IMR-90 (cell line): Measurements from ENCODE around the gene MUC6. TPM values are rescaled to one million over a fixed set of nuclear protein-coding genes. Genes with fewer than 3 reads are reported as not detected.

ENCODE experiments used
- ATAC-seq: fragments of 200-7000 bp; cut with Tn5 transposase; 2 replicates; pipeline ENCODE4 v1.9.1; 2020; ENCODE audit warnings: low read depth, mild to moderate bottlenecking, moderate library complexity
- BruUV-seq: library from RNA; stranded (reverse); fragments of 400-500 nt; replicated peaks from 2 replicates; lab custom pipeline; 2021; lab: Mats Ljungman, UMichigan
- CTCF ChIA-PET: fragments of 300-600 bp; formaldehyde crosslinking; extraction: SDS; loops from one replicate; lab custom pipeline; 2021; ENCODE audit warnings: antibody characterized with exemption; lab: Yijun Ruan, JAX
- POLR2A ChIA-PET: fragments of 300-600 bp; sonication (Branson Sonifier 250); formaldehyde crosslinking; loops from one replicate; lab custom pipeline; 2022; ENCODE audit warnings: antibody characterized with exemption; ENCODE audit not compliant: unreplicated experiment; lab: Charles Lee
- DNase-seq: peaks from one replicate; pipeline ENCODE4 v3.0.0; 2013
- H2AFZ ChIP-seq: replicated peaks from 2 replicates; pipeline ENCODE3; 2013; ENCODE audit warnings: low read length, mild to moderate bottlenecking; ENCODE audit not compliant: poor library complexity
- H2AK5ac ChIP-seq: 2 replicates; pipeline ENCODE4 v1.6.1; 2013; ENCODE audit warnings: low read depth, low read length, inconsistent platforms
- H2AK9ac ChIP-seq: replicated peaks from 2 replicates; pipeline ENCODE3; 2013; ENCODE audit warnings: mild to moderate bottlenecking, low read depth, low read length, moderate library complexity; ENCODE audit not compliant: poor library complexity
- H2BK120ac ChIP-seq: 2 replicates; pipeline ENCODE4 v1.6.1; 2013; ENCODE audit warnings: low read depth, low read length, inconsistent platforms
- H2BK15ac ChIP-seq: 3 replicates; pipeline ENCODE4 v1.6.1; 2013; ENCODE audit warnings: low read depth, low read length, inconsistent platforms
- H2BK20ac ChIP-seq: 2 replicates; pipeline ENCODE4 v1.6.1; 2013; ENCODE audit warnings: low read depth, mild to moderate bottlenecking, inconsistent platforms, low read length, moderate library complexity
- H2BK5ac ChIP-seq: 2 replicates; pipeline ENCODE4 v1.6.1; 2013; ENCODE audit warnings: mild to moderate bottlenecking, low read depth, low read length, inconsistent platforms; ENCODE audit not compliant: poor library complexity, severe bottlenecking
- H3K14ac ChIP-seq: replicated peaks from 2 replicates; pipeline ENCODE4 v1.6.1; 2013; ENCODE audit warnings: low read depth, low read length, inconsistent platforms
- H3K18ac ChIP-seq: 2 replicates; pipeline ENCODE4 v1.6.1; 2013; ENCODE audit warnings: low read depth, low read length, control low read depth
- H3K23ac ChIP-seq: 2 replicates; pipeline ENCODE4 v1.6.1; 2013; ENCODE audit warnings: low read depth, low read length, inconsistent platforms
- H3K27ac ChIP-seq: 2 replicates; pipeline ENCODE4 v1.5.1; 2013; ENCODE audit warnings: mild to moderate bottlenecking, control low read depth, low read length; ENCODE audit not compliant: insufficient read depth
- H3K27me3 ChIP-seq: 2 replicates; pipeline ENCODE4 v1.6.1; 2013; ENCODE audit warnings: low read length; ENCODE audit not compliant: control insufficient read depth, insufficient read depth
- H3K36me3 ChIP-seq: 2 replicates; pipeline ENCODE4 v1.6.1; 2013; ENCODE audit warnings: low read length, mixed read lengths; ENCODE audit not compliant: control insufficient read depth, insufficient read depth
- H3K4ac ChIP-seq: 2 replicates; pipeline ENCODE4 v1.6.1; 2013; ENCODE audit warnings: low read depth, low read length, inconsistent platforms
- H3K4me1 ChIP-seq: 2 replicates; pipeline ENCODE4 v1.6.1; 2013; ENCODE audit warnings: low read length, mixed read lengths; ENCODE audit not compliant: control insufficient read depth, insufficient read depth
- H3K4me2 ChIP-seq: 2 replicates; pipeline ENCODE4 v1.6.1; 2013; ENCODE audit warnings: low read depth, mild to moderate bottlenecking, control low read depth, low read length, moderate library complexity
- H3K4me3 ChIP-seq: 2 replicates; pipeline ENCODE4 v1.5.1; 2013; ENCODE audit warnings: low read depth, mild to moderate bottlenecking, control low read depth, low read length, moderate library complexity; ENCODE audit not compliant: insufficient read depth
- H3K56ac ChIP-seq: 2 replicates; pipeline ENCODE4 v1.6.1; 2013; ENCODE audit warnings: low read length, inconsistent platforms; ENCODE audit not compliant: insufficient read depth; ENCODE audit errors: extremely low read depth
- H3K79me1 ChIP-seq, 2 experiments: 2 replicates each; pipeline ENCODE4 v1.6.1; 2013; ENCODE audit warnings: low read length in 2 of 2, inconsistent platforms in 1 of 2, low read depth in 1 of 2
- H3K9ac ChIP-seq: 2 replicates; pipeline ENCODE4 v1.6.1; 2013; ENCODE audit warnings: low read depth, low read length, control low read depth
- H3K9me1 ChIP-seq: 2 replicates; pipeline ENCODE4 v1.6.1; 2013; ENCODE audit warnings: low read length, inconsistent platforms; ENCODE audit not compliant: insufficient read depth
- H3K9me3 ChIP-seq: 2 replicates; pipeline ENCODE4 v1.6.1; 2013; ENCODE audit warnings: low read length; ENCODE audit not compliant: control insufficient read depth, insufficient read depth
- H4K20me1 ChIP-seq: 2 replicates; pipeline ENCODE4 v1.6.1; 2013; ENCODE audit warnings: low read length, inconsistent platforms; ENCODE audit not compliant: insufficient read depth
- H4K5ac ChIP-seq: 2 replicates; pipeline ENCODE4 v1.6.1; 2013; ENCODE audit warnings: mild to moderate bottlenecking, low read depth, low read length, control low read depth
- H4K8ac ChIP-seq, 2 experiments: 2 replicates each; pipeline ENCODE4 v1.6.1; 2013; ENCODE audit warnings: low read depth in 2 of 2, low read length in 2 of 2, control low read depth in 1 of 2, inconsistent platforms in 1 of 2
- H4K91ac ChIP-seq: 2 replicates; pipeline ENCODE4 v1.6.1; 2013; ENCODE audit warnings: low read depth, low read length, inconsistent platforms; ENCODE audit not compliant: insufficient read depth
- BHLHE40 ChIP-seq: fragments of 150-350 bp; IDR thresholded peaks from 2 replicates; pipeline ENCODE4 v1.6.1; 2016; ENCODE audit warnings: mild to moderate bottlenecking, low read depth, low read length
- CEBPB ChIP-seq: IDR thresholded peaks from 2 replicates; pipeline ENCODE4 v1.6.1; 2012; ENCODE audit warnings: low read depth, low read length, improper control_type of control experiment
- CHD1 ChIP-seq: IDR thresholded peaks from 2 replicates; pipeline ENCODE4 v1.6.1; 2012; ENCODE audit warnings: low read depth, low read length, improper control_type of control experiment
- FOS ChIP-seq: fragments of 150-350 bp; IDR thresholded peaks from 2 replicates; pipeline ENCODE4 v1.6.1; 2016; ENCODE audit warnings: low read depth, low read length
- MAFK ChIP-seq: IDR thresholded peaks from 2 replicates; pipeline ENCODE4 v1.6.1; 2012; ENCODE audit warnings: low read depth, low read length, improper control_type of control experiment
- MXI1 ChIP-seq: IDR thresholded peaks from 2 replicates; pipeline ENCODE4 v1.6.1; 2012; ENCODE audit warnings: low read depth, mild to moderate bottlenecking, low read length, moderate library complexity, borderline replicate concordance
- NFE2L2 ChIP-seq: fragments of 150-350 bp; IDR thresholded peaks from 2 replicates; pipeline ENCODE4 v1.6.1; 2016; ENCODE audit warnings: low read depth, mild to moderate bottlenecking, low read length
- POLR2A ChIP-seq: IDR thresholded peaks from 2 replicates; pipeline ENCODE4 v1.6.1; 2012; ENCODE audit warnings: mild to moderate bottlenecking, low read depth, low read length
- RAD21 ChIP-seq: IDR thresholded peaks from 2 replicates; pipeline ENCODE4 v1.6.1; 2012; ENCODE audit warnings: low read length, improper control_type of control experiment
- RCOR1 ChIP-seq: IDR thresholded peaks from 2 replicates; pipeline ENCODE4 v1.6.1; 2012; ENCODE audit warnings: mild to moderate bottlenecking, low read length, improper control_type of control experiment; ENCODE audit not compliant: insufficient replicate concordance
- RFX5 ChIP-seq: IDR thresholded peaks from 2 replicates; pipeline ENCODE4 v1.8.0; 2012; ENCODE audit warnings: low read depth, mild to moderate bottlenecking, low read length, moderate library complexity
- SMC3 ChIP-seq: fragments of 150-350 bp; IDR thresholded peaks from 2 replicates; pipeline ENCODE4 v1.6.1; 2016; ENCODE audit warnings: low read depth, mild to moderate bottlenecking, antibody characterized with exemption, low read length, moderate library complexity
- WGBS, 2 experiments: methylation state at CpG; one replicate each; pipeline versions ENCODE4 v1.1.5 to v1.1.7; 2013; ENCODE audit warnings: missing lambda C conversion rate in 2 of 2; ENCODE audit not compliant: insufficient read length in 1 of 2; ENCODE audit errors: extremely low coverage in 2 of 2; 5-methylcytosine and 5-hydroxymethylcytosine counted together
- dilution Hi-C: fragments of 300-500 bp; cut with HindIII; formaldehyde crosslinking; loops from one replicate; pipeline ENCODE4 v1.14.3; 2018; ENCODE audit warnings: low sequenced_read_pairs; ENCODE audit not compliant: unreplicated experiment
- in situ Hi-C: fragments of 300-500 bp; cut with MboI; formaldehyde crosslinking; loops from 3 replicates; pipeline ENCODE4 v1.14.3; 2019; ENCODE audit warnings: low sequenced_read_pairs, inconsistent platforms, mixed read lengths
- intact Hi-C: fragments of 100-400 bp; cut with micrococcal nuclease; formaldehyde crosslinking; loops from 2 replicates; pipeline ENCODE4 v1.10.0; 2022
- polyA plus RNA-seq, 3 experiments: library from polyadenylated mRNA; depleted of rRNA; stranded (reverse); fragments of >200 nt; gene quantifications; 2 replicates each; pipeline ENCODE4 v1.2.3, GENCODE V29; 2012; ENCODE audit warnings: low replicate concordance in 1 of 3
- total RNA-seq: library from RNA; depleted of rRNA; stranded (reverse); fragments of >200 nt; gene quantifications from 2 replicates; pipeline ENCODE4 v1.2.3, GENCODE V29; 2012
- TF ChIP-seq, protein P1 (sequence below): fragments of 150-350 bp; IDR thresholded peaks from 2 replicates; pipeline ENCODE4 v1.6.1; 2016; ENCODE audit warnings: low read depth, mild to moderate bottlenecking, low read length, moderate library complexity, borderline replicate concordance
- TF ChIP-seq, protein P2 (sequence below): conservative IDR thresholded peaks from 2 replicates; pipeline ENCODE4 v1.5.1; 2012; ENCODE audit warnings: mild to moderate bottlenecking, low read depth, low read length, improper control_type of control experiment
- TF ChIP-seq, protein P3 (sequence below): fragments of 150-350 bp; IDR thresholded peaks from 2 replicates; pipeline ENCODE4 v1.6.1; 2017; ENCODE audit warnings: mild to moderate bottlenecking, antibody characterized with exemption, low read length, low read depth

MUC6 gene
- total and polyA plus RNA-seq, 2 of the 4 experiments (the other 2 are of a cell fraction) = not detected

DNA sequence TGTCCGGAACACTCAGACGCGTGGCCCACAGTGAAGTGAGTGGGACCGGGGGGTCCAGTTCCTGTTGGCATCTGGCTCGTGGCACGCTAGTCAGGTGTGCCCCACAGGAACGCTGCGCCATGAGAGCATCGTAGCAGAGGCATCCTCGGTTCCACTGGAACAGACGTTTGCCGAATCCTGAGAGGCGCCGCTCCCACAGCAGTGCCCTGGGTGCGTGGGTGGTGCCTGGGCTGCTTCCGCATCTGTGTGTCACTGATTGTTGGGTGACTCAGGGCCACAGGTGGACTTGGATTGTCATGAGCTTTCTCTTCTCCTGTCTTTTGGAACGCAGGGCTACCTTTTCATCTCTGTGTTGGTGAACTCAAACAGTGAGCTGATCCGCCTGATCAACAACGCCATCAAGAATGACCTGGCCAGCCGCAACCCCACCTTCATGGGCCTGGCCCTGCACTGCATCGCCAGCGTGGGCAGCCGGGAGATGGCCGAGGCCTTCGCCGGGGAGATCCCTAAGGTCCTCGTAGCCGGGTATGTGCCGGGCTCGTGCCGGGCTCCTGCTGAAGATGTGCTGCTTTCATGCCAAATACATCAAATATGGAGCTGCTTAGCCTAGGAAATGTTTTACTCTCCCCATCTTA, 64.7 kb downstream of the MUC6 start:
- no peak overlapping the region for H3K4ac ChIP-seq
- peaks cover 46% of the 10 kb centered on the region for H4K20me1 ChIP-seq
- H3K14ac ChIP-seq = no peak overlapping the region
- no peak overlapping the region for H2BK20ac ChIP-seq
- H3K4me1 ChIP-seq = no peaks in the 10 kb centered on the region
- H2BK120ac ChIP-seq = no peak overlapping the region
- H2AFZ ChIP-seq = no peak overlapping the region
- in situ Hi-C loops (no loop called here), intact Hi-C loops (no loop called here), dilution Hi-C loops (no loop called here)
- H3K9ac ChIP-seq = no peak overlapping the region
- no peak overlapping the region for H3K4me3 ChIP-seq
- H3K9me1 ChIP-seq = peaks cover 3% of the 10 kb centered on the region
- no peaks in the 10 kb centered on the region for H3K9me3 ChIP-seq
- no peak overlapping the region for H4K5ac ChIP-seq
- WGBS, 2 experiments = 95% methylated on average over 12 of the region's 31 CpGs; no CpG with 5 or more reads in 1 of the 2 experiments
- no peak overlapping the region for H4K8ac ChIP-seq
- CTCF ChIA-PET = no interaction called here
- no peak overlapping the region for H3K18ac ChIP-seq
- ATAC-seq (no peak), DNase-seq (no peak)
- H2BK5ac ChIP-seq = no peak overlapping the region
- POLR2A ChIA-PET = no interaction called here
- no peak overlapping the region for H4K91ac ChIP-seq
- no peaks in the 10 kb centered on the region for H3K27me3 ChIP-seq
- no peak overlapping the region for H2AK9ac ChIP-seq
- peaks cover 44% of the 10 kb centered on the region for H3K36me3 ChIP-seq
- H3K27ac ChIP-seq = no peak overlapping the region
- H3K23ac ChIP-seq = no peak overlapping the region
- no peak overlapping the region for H3K4me2 ChIP-seq
- peaks cover 22 to 57% of the 10 kb centered on the region in 2 experiments for H3K79me1 ChIP-seq
- no TSS peak for BruUV-seq
- H3K56ac ChIP-seq = no peak overlapping the region
- no peak overlapping the region for H2BK15ac ChIP-seq
- TF ChIP-seq RFX5 = no peak
- no peak for TF ChIP-seq SMC3
- TF ChIP-seq CHD1 = no peak
- no peak for TF ChIP-seq POLR2A
- no peak for TF ChIP-seq MXI1
- no peak for TF ChIP-seq RAD21
- no peak for TF ChIP-seq RCOR1
- TF ChIP-seq, protein P1, sequence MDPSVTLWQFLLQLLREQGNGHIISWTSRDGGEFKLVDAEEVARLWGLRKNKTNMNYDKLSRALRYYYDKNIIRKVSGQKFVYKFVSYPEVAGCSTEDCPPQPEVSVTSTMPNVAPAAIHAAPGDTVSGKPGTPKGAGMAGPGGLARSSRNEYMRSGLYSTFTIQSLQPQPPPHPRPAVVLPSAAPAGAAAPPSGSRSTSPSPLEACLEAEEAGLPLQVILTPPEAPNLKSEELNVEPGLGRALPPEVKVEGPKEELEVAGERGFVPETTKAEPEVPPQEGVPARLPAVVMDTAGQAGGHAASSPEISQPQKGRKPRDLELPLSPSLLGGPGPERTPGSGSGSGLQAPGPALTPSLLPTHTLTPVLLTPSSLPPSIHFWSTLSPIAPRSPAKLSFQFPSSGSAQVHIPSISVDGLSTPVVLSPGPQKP = no peak
- no peak for TF ChIP-seq MAFK
- no peak for TF ChIP-seq CEBPB
- TF ChIP-seq BHLHE40 = no peak
- TF ChIP-seq, protein P2, sequence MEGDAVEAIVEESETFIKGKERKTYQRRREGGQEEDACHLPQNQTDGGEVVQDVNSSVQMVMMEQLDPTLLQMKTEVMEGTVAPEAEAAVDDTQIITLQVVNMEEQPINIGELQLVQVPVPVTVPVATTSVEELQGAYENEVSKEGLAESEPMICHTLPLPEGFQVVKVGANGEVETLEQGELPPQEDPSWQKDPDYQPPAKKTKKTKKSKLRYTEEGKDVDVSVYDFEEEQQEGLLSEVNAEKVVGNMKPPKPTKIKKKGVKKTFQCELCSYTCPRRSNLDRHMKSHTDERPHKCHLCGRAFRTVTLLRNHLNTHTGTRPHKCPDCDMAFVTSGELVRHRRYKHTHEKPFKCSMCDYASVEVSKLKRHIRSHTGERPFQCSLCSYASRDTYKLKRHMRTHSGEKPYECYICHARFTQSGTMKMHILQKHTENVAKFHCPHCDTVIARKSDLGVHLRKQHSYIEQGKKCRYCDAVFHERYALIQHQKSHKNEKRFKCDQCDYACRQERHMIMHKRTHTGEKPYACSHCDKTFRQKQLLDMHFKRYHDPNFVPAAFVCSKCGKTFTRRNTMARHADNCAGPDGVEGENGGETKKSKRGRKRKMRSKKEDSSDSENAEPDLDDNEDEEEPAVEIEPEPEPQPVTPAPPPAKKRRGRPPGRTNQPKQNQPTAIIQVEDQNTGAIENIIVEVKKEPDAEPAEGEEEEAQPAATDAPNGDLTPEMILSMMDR = no peak
- TF ChIP-seq NFE2L2 = no peak
- TF ChIP-seq FOS = no peak
- TF ChIP-seq, protein P3, sequence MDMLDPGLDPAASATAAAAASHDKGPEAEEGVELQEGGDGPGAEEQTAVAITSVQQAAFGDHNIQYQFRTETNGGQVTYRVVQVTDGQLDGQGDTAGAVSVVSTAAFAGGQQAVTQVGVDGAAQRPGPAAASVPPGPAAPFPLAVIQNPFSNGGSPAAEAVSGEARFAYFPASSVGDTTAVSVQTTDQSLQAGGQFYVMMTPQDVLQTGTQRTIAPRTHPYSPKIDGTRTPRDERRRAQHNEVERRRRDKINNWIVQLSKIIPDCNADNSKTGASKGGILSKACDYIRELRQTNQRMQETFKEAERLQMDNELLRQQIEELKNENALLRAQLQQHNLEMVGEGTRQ = no peak
- H2AK5ac ChIP-seq = no peak overlapping the region
